Neuronal stem cell (in vitro differentiated cells): ENCODE measurements around the gene USP27X.

Source experiments
- DNase-seq: peaks from one replicate; pipeline ENCODE4 v3.0.0-alpha.2; 2013; ENCODE audit warnings: low spot score
- H2AFZ ChIP-seq: one replicate; pipeline ENCODE4 v1.6.1; 2013; ENCODE audit warnings: mild to moderate bottlenecking, low read length, inconsistent platforms
- H2AK5ac ChIP-seq: 2 replicates; pipeline ENCODE4 v1.6.1; 2013; ENCODE audit warnings: low read depth, mild to moderate bottlenecking, inconsistent platforms, low read length, moderate library complexity, mixed read lengths
- H2BK120ac ChIP-seq: 2 replicates; pipeline ENCODE4 v1.6.1; 2013; ENCODE audit warnings: low read depth, mild to moderate bottlenecking, inconsistent platforms, low read length, moderate library complexity, mixed read lengths
- H2BK12ac ChIP-seq: one replicate; pipeline ENCODE4 v1.6.1; 2013; ENCODE audit warnings: low read length, inconsistent platforms
- H2BK15ac ChIP-seq: 2 replicates; pipeline ENCODE4 v1.6.1; 2013; ENCODE audit warnings: mild to moderate bottlenecking, low read length, inconsistent platforms, mixed read lengths
- H2BK5ac ChIP-seq: one replicate; pipeline ENCODE4 v1.6.1; 2013; ENCODE audit warnings: inconsistent platforms, mild to moderate bottlenecking, low read length, moderate library complexity
- H3K14ac ChIP-seq: one replicate; pipeline ENCODE4 v1.6.1; 2013; ENCODE audit warnings: low read length, inconsistent platforms
- H3K18ac ChIP-seq: 2 replicates; pipeline ENCODE4 v1.6.1; 2013; ENCODE audit warnings: low read length, inconsistent platforms
- H3K23ac ChIP-seq: 2 replicates; pipeline ENCODE4 v1.6.1; 2013; ENCODE audit warnings: low read depth, mild to moderate bottlenecking, mixed read lengths, low read length, inconsistent platforms; ENCODE audit not compliant: poor library complexity
- H3K27ac ChIP-seq: replicated peaks from 3 replicates; pipeline ENCODE4 v1.5.1; 2013; ENCODE audit warnings: low read length, inconsistent platforms
- H3K27me3 ChIP-seq, 3 experiments: 2 replicates each; pipeline ENCODE4 v1.6.1; 2013; ENCODE audit warnings: low read length in 3 of 3, mild to moderate bottlenecking in 2 of 3, inconsistent platforms in 1 of 3, low read depth in 1 of 3, mixed read lengths in 1 of 3, moderate library complexity in 1 of 3; ENCODE audit not compliant: control insufficient read depth in 3 of 3, insufficient read depth in 3 of 3
- H3K36me3 ChIP-seq, 2 donors: replicated peaks in 1 of 2; 2 replicates each; pipeline ENCODE4 v1.6.1; 2013; ENCODE audit warnings: low read length in 2 of 2; ENCODE audit not compliant: control insufficient read depth in 2 of 2, insufficient read depth in 2 of 2
- H3K4ac ChIP-seq: 2 replicates; pipeline ENCODE4 v1.6.1; 2013; ENCODE audit warnings: inconsistent platforms, mild to moderate bottlenecking, low read length, moderate library complexity
- H3K4me1 ChIP-seq, 2 donors: 1 replicate in 1 of 2; 2 replicates in 1 of 2; pipeline ENCODE4 v1.6.1; 2013; ENCODE audit warnings: low read length in 2 of 2, low read depth in 1 of 2; ENCODE audit not compliant: control insufficient read depth in 2 of 2, insufficient read depth in 1 of 2
- H3K4me2 ChIP-seq: one replicate; pipeline ENCODE4 v1.6.1; 2013; ENCODE audit warnings: mild to moderate bottlenecking, low read length, inconsistent platforms; ENCODE audit not compliant: insufficient read depth, poor library complexity, severe bottlenecking
- H3K4me3 ChIP-seq, 2 donors: 2 replicates each; pipeline ENCODE4 v1.5.1; 2013; ENCODE audit warnings: low read length in 2 of 2, mild to moderate bottlenecking in 2 of 2, inconsistent platforms in 1 of 2, moderate library complexity in 1 of 2
- H3K79me1 ChIP-seq: one replicate; pipeline ENCODE4 v1.6.1; 2013; ENCODE audit warnings: low read depth, mild to moderate bottlenecking, inconsistent platforms, low read length, moderate library complexity
- H3K9ac ChIP-seq: one replicate; pipeline ENCODE4 v1.6.1; 2013; ENCODE audit warnings: mild to moderate bottlenecking, low read depth, low read length, inconsistent platforms; ENCODE audit not compliant: poor library complexity
- H3K9me3 ChIP-seq, 2 donors: replicated peaks in 1 of 2; 2 replicates each; pipeline versions ENCODE3 to v1.6.1; 2013; ENCODE audit warnings: low read length in 2 of 2, mild to moderate bottlenecking in 2 of 2, inconsistent platforms in 1 of 2, low read depth in 1 of 2, mixed read lengths in 1 of 2, moderate library complexity in 1 of 2; ENCODE audit not compliant: control insufficient read depth in 2 of 2, insufficient read depth in 1 of 2
- H4K8ac ChIP-seq: one replicate; pipeline ENCODE4 v1.6.1; 2013; ENCODE audit warnings: low read depth, mild to moderate bottlenecking, inconsistent platforms, low read length, moderate library complexity
- H4K91ac ChIP-seq: one replicate; pipeline ENCODE4 v1.6.1; 2013; ENCODE audit warnings: low read length, low read depth, mild to moderate bottlenecking, inconsistent platforms; ENCODE audit not compliant: poor library complexity
- WGBS, 2 donors: extraction: QIAGEN DNeasy Blood & Tissue Kit; methylation state at CpG; one replicate each; pipeline ENCODE4 v1.1.7; 2013; ENCODE audit warnings: missing lambda C conversion rate in 2 of 2, mixed read lengths in 1 of 2; ENCODE audit not compliant: insufficient read length in 2 of 2, insufficient replicate concordance in 1 of 2; ENCODE audit errors: extremely low coverage in 2 of 2; 5-methylcytosine and 5-hydroxymethylcytosine counted together

The USP27X gene

DNA sequence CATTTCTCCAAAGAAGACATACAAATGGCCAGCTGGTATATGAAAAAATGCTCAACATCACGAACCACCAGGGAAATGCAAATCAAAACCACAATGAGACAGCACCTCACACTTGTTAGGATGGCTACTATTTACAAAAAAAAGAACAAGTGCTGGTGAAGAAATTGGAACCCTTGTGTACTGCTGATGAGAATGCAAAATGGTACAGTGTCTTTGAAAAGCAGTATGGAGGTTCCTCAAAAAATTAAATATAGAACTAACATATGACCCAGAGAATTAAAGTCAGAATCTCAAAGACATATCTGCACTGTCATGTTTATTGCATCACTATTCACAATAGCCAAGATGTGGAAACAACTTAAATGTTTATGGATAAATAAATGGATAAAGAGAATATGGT is 29.3 kb upstream of the USP27X start:
- Histone ChIP-seq H3K27me3 (peaks cover 0 to 7% (median 0%) of the 10 kb centered on the region in 3 experiments), H2BK12ac (no peak overlapping the region), H4K8ac (no peak overlapping the region), H3K4me3 (no peak overlapping the region), H2BK15ac (no peak overlapping the region), H2AFZ (no peak overlapping the region), H3K18ac (no peak overlapping the region), H3K23ac (no peak overlapping the region), H3K14ac (no peak overlapping the region), H3K4me2 (no peak overlapping the region), H3K4ac (no peak overlapping the region), H3K9ac (no peak overlapping the region), H3K4me1 (no peaks in the 10 kb centered on the region), H3K9me3 (no peaks in the 10 kb centered on the region), H4K91ac (no peak overlapping the region), H2BK5ac (no peak overlapping the region), H2BK120ac (no peak overlapping the region), H3K36me3 (no peaks in the 10 kb centered on the region), H3K27ac (no peak overlapping the region), H3K79me1 (no peaks in the 10 kb centered on the region), H2AK5ac (no peak overlapping the region)
- WGBS, 2 donors = no CpG with 5 or more reads among the region's 1 CpG
- no peak for DNase-seq

DNA sequence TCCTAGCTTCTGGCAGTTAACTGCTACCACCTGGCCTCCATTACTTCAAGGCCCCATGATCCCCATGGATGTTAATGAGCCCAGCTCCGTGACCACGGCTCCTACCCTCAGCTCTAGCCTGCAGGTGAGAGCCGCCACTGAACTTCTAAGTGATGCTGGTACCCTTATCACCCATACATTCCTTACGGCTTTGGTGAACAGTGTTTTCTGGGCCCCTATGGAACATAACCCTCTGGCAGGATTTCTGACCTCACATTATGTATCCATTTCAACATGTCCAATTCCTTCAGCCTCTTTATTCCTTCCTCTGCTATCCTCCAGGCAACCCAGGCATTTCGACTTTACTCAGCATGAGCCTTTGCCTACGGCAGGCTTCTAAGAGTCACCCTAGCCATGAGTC is 25.6 kb upstream of the USP27X start:
- Histone ChIP-seq H3K27me3 (peaks cover 0 to 9% (median 0%) of the 10 kb centered on the region in 3 experiments), H4K91ac (no peak overlapping the region), H3K79me1 (no peaks in the 10 kb centered on the region), H3K9ac (no peak overlapping the region), H3K14ac (no peak overlapping the region), H2BK120ac (no peak overlapping the region), H3K36me3 (no peaks in the 10 kb centered on the region), H3K4me1 (no peaks in the 10 kb centered on the region), H3K23ac (no peak overlapping the region), H3K27ac (no peak overlapping the region), H2BK15ac (no peak overlapping the region), H2AFZ (no peak overlapping the region), H3K18ac (no peak overlapping the region), H4K8ac (no peak overlapping the region), H2AK5ac (no peak overlapping the region), H3K4ac (no peak overlapping the region), H2BK12ac (no peak overlapping the region), H2BK5ac (no peak overlapping the region), H3K4me2 (no peak overlapping the region), H3K4me3 (no peak overlapping the region), H3K9me3 (no peaks in the 10 kb centered on the region)
- DNase-seq = no peak
- no CpG with 5 or more reads among the region's 6 CpGs for WGBS, 2 donors

DNA sequence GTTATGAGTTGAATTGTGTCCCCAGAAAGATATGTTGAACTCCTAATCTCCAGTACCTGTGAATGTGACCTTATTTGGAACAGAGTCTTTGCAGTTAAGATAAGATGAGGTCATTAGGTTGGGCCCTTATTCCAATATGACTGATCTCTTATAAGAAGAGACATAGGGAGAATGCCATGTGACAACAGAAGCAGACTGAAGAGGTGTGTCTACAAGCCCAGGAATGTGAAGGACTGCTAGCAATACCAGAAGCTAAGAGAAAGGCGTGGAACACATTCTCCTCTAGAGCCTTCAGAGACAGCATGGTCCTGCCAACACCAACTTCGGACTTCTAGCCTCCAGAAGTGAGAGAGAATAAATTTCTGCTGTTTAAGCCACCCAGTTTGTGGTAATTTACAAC is 22.5 kb upstream of the USP27X start:
- Histone ChIP-seq H3K18ac (no peak overlapping the region), H2BK15ac (no peak overlapping the region), H4K91ac (no peak overlapping the region), H2BK120ac (no peak overlapping the region), H2AK5ac (no peak overlapping the region), H3K4me1 (no peaks in the 10 kb centered on the region), H3K27ac (no peak overlapping the region), H3K4me2 (no peak overlapping the region), H3K4ac (no peak overlapping the region), H4K8ac (no peak overlapping the region), H3K27me3 (peaks cover 0 to 8% (median 0%) of the 10 kb centered on the region in 3 experiments), H3K23ac (no peak overlapping the region), H2AFZ (no peak overlapping the region), H2BK5ac (no peak overlapping the region), H3K79me1 (no peaks in the 10 kb centered on the region), H3K9ac (no peak overlapping the region), H3K9me3 (no peaks in the 10 kb centered on the region), H2BK12ac (no peak overlapping the region), H3K14ac (no peak overlapping the region), H3K4me3 (no peak overlapping the region), H3K36me3 (no peaks in the 10 kb centered on the region)
- DNase-seq = no peak
- no CpG with 5 or more reads among the region's 2 CpGs for whole genome bisulfite sequencing, 2 donors

DNA sequence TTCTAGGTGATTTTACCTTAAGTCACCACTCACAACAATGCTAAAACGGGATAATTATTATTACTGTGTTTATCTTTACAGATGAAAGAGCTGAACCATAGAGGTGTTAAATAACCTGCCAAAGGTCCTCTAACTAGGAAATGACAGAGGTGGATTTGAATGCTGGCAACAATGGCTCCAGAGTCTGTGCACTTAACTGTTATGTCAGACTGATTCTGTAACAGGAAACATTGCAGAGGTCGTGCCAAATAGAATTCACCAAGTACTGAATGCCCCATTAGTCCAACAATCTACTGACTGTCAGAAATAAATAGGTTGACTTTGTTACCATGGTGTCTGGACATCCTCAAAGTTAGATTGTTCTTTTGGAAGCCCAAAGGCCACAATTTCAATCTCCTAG is 20.9 kb upstream of the USP27X start:
- H3K9me3 ChIP-seq = no peaks in the 10 kb centered on the region
- H2BK120ac ChIP-seq = no peak overlapping the region
- H2AK5ac ChIP-seq = no peak overlapping the region
- H2BK15ac ChIP-seq = no peak overlapping the region
- H3K23ac ChIP-seq = no peak overlapping the region
- no peak overlapping the region for H2BK5ac ChIP-seq
- H3K4me2 ChIP-seq = no peak overlapping the region
- no peak overlapping the region for H2AFZ ChIP-seq
- H3K18ac ChIP-seq = no peak overlapping the region
- H4K8ac ChIP-seq = no peak overlapping the region
- no peak overlapping the region for H4K91ac ChIP-seq
- no CpG with 5 or more reads among the region's 2 CpGs for WGBS, 2 donors
- DNase-seq = no peak
- H3K4me3 ChIP-seq = no peak overlapping the region
- H3K36me3 ChIP-seq = no peaks in the 10 kb centered on the region
- H3K27me3 ChIP-seq = peaks cover 0 to 7% (median 0%) of the 10 kb centered on the region in 3 experiments
- H3K4me1 ChIP-seq = no peaks in the 10 kb centered on the region
- H3K79me1 ChIP-seq = no peaks in the 10 kb centered on the region
- no peak overlapping the region for H3K27ac ChIP-seq
- H3K14ac ChIP-seq = no peak overlapping the region
- no peak overlapping the region for H3K9ac ChIP-seq
- H2BK12ac ChIP-seq = no peak overlapping the region
- no peak overlapping the region for H3K4ac ChIP-seq
